GM18498 (cell line): ENCODE results near the gene CCR2.
"Not testable (repeated sequence)": the region's sequence is repeated elsewhere in the genome, so short reads cannot be mapped to it uniquely, and the experiment has no call there.

Source experiments
- ATAC-seq: cut with Tn5 transposase; IDR thresholded peaks from one replicate; pipeline ENCODE4 v1.9.1; 2021; ENCODE audit warnings: mild to moderate bottlenecking, moderate library complexity; ENCODE audit not compliant: unreplicated experiment

Gene CCR2

GRCh38 chr3:46375218-46375617 lies 21.3 kb downstream of the CCR2 start:
- no peak for ATAC-seq

GRCh38 chr3:46375814-46376213 lies 21.9 kb downstream of the CCR2 start:
- no peak for ATAC-seq

GRCh38 chr3:46378426-46378942 lies 24.6 kb downstream of the CCR2 start:
- no peak for ATAC-seq

GRCh38 chr3:46380471-46381221 lies 26.7 kb downstream of the CCR2 start:
- ATAC-seq: no peak

GRCh38 chr3:46381625-46382024 lies 27.7 kb downstream of the CCR2 start:
- ATAC-seq: no peak

GRCh38 chr3:46383211-46383950 lies 29.5 kb downstream of the CCR2 start:
- no peak for ATAC-seq

GRCh38 chr3:46383951-46384330 lies 30.0 kb downstream of the CCR2 start:
- ATAC-seq: no peak

- no peak for ATAC-seq
Measured at GRCh38 chr3:46386205-46386604, 32.3 kb downstream of the CCR2 start.

- ATAC-seq: not testable (repeated sequence)
Measured at GRCh38 chr3:46388847-46389246, 34.9 kb downstream of the CCR2 start.

- ATAC-seq: no peak
Measured at GRCh38 chr3:46389306-46389705, 35.4 kb downstream of the CCR2 start.

- ATAC-seq: not testable (repeated sequence)
Measured at GRCh38 chr3:46391526-46391925, 37.6 kb downstream of the CCR2 start.

- ATAC-seq: no peak
Measured at GRCh38 chr3:46393011-46393410, 39.1 kb downstream of the CCR2 start.

GRCh38 chr3:46393554-46394434 lies 39.9 kb downstream of the CCR2 start:
- no peak for ATAC-seq

GRCh38 chr3:46395210-46395661 lies 41.3 kb downstream of the CCR2 start:
- ATAC-seq: no peak

- no peak for ATAC-seq
Measured at GRCh38 chr3:46395766-46396530, 42.0 kb downstream of the CCR2 start.

GRCh38 chr3:46397111-46397510 lies 43.2 kb downstream of the CCR2 start:
- no peak for ATAC-seq

- no peak for ATAC-seq
Measured at GRCh38 chr3:46398186-46398955, 44.5 kb downstream of the CCR2 start.

GRCh38 chr3:46399098-46399497 lies 45.2 kb downstream of the CCR2 start:
- ATAC-seq: no peak

GRCh38 chr3:46399557-46399956 lies 45.6 kb downstream of the CCR2 start:
- no peak for ATAC-seq
